Muscle of leg (tissue), 11 donors: ENCODE measurements around the gene SRP14. TPM values are rescaled to one million over a fixed set of nuclear protein-coding genes. Genes with fewer than 3 reads are reported as not detected.
A peak's percentile ranks its signal among the peaks of the same experiment; 100 is the strongest.
"Not testable (repeated sequence)": the region's sequence is repeated elsewhere in the genome, so short reads cannot be mapped to it uniquely, and the experiment has no call there.

Source experiments
- DNase-seq: peaks from one replicate; pipeline ENCODE4 v3.0.0; 2013
- H3K27ac ChIP-seq: one replicate; pipeline ENCODE4 v1.5.1; 2013; ENCODE audit warnings: mild to moderate bottlenecking, low read length, control low read depth
- H3K27me3 ChIP-seq: one replicate; pipeline ENCODE4 v1.6.1; 2013; ENCODE audit warnings: low read length; ENCODE audit not compliant: control insufficient read depth, insufficient read depth
- H3K36me3 ChIP-seq: one replicate; pipeline ENCODE4 v1.6.1; 2013; ENCODE audit warnings: low read length; ENCODE audit not compliant: control insufficient read depth, insufficient read depth
- H3K4me1 ChIP-seq: one replicate; pipeline ENCODE4 v1.6.1; 2013; ENCODE audit warnings: low read length; ENCODE audit not compliant: control insufficient read depth, insufficient read depth
- H3K4me3 ChIP-seq: one replicate; pipeline ENCODE4 v1.5.1; 2013; ENCODE audit warnings: low read length, control low read depth
- H3K9me3 ChIP-seq: replicated peaks from 2 replicates; pipeline ENCODE4 v1.6.1; 2013; ENCODE audit warnings: low read depth, low read length; ENCODE audit not compliant: control insufficient read depth
- WGBS: methylation state at CpG from one replicate; pipeline ENCODE4 v1.1.5; 2013; ENCODE audit warnings: missing lambda C conversion rate; ENCODE audit not compliant: insufficient coverage; 5-methylcytosine and 5-hydroxymethylcytosine counted together
- polyA plus RNA-seq, 8 donors: library from polyadenylated mRNA; unstranded; fragments of 120-200 nt; gene quantifications; one replicate each; pipeline versions ENCODE4 v1.2.1 to v1.2.3, GENCODE V29; 2013; ENCODE audit warnings: inconsistent platforms in 1 of 8, low replicate concordance in 1 of 8; ENCODE audit not compliant: insufficient read length in 8 of 8, insufficient read depth in 1 of 8
- total RNA-seq: library from RNA; stranded (reverse); fragments of 120-200 nt; gene quantifications from one replicate; pipeline ENCODE4 v1.2.4, GENCODE V29; 2013

Gene SRP14
- total and polyA plus RNA-seq, 9 donors = 148 to 493 (median 355) TPM

- Histone ChIP-seq H3K36me3 (peaks cover 5% of the 10 kb centered on the region), H3K4me3 (no peak overlapping the region), H3K9me3 (no peaks in the 10 kb centered on the region), H3K27ac (no peak overlapping the region), H3K4me1 (peaks cover 49% of the 10 kb centered on the region), H3K27me3 (no peaks in the 10 kb centered on the region)
- 89% methylated on average over 6 of the region's 10 CpGs for WGBS
- DNase-seq = no peak
Measured at GRCh38 chr15:40043927-40044716, 5.1 kb upstream of the SRP14 start.

- WGBS = 54% methylated on average over 3 of the region's 5 CpGs
Measured at GRCh38 chr15:40042791-40043320, 3.9 kb upstream of the SRP14 start.

GRCh38 chr15:40040770-40041169 is 1.8 kb upstream of the SRP14 start:
- H3K27ac ChIP-seq = no peak overlapping the region
- H3K4me3 ChIP-seq = no peak overlapping the region
- WGBS = no CpG with 5 or more reads among the region's 3 CpGs
- no peaks in the 10 kb centered on the region for H3K9me3 ChIP-seq
- peaks cover 21% of the 10 kb centered on the region for H3K4me1 ChIP-seq
- no peak for DNase-seq
- peaks cover 15% of the 10 kb centered on the region for H3K36me3 ChIP-seq
- H3K27me3 ChIP-seq = no peaks in the 10 kb centered on the region

More at GRCh38 chr15:40042791-40043320, 3.9 kb upstream of the SRP14 start:
- H3K9me3 ChIP-seq = no peaks in the 10 kb centered on the region
- H3K36me3 ChIP-seq = peaks cover 8% of the 10 kb centered on the region
- peaks cover 38% of the 10 kb centered on the region for H3K4me1 ChIP-seq
- H3K27ac ChIP-seq = no peak overlapping the region
- no peaks in the 10 kb centered on the region for H3K27me3 ChIP-seq
- H3K4me3 ChIP-seq = no peak overlapping the region
- DNase-seq = no peak

- H3K27me3 ChIP-seq = no peaks in the 10 kb centered on the region
- peaks cover 15% of the 10 kb centered on the region for H3K36me3 ChIP-seq
- no peaks in the 10 kb centered on the region for H3K9me3 ChIP-seq
- H3K27ac ChIP-seq = peak overlapping the region; percentile 60
- DNase-seq = no peak
- peaks cover 16% of the 10 kb centered on the region for H3K4me1 ChIP-seq
- 48% methylated on average over 5 of the region's 6 CpGs for WGBS
- H3K4me3 ChIP-seq = no peak overlapping the region
Measured at GRCh38 chr15:40040293-40040635, 1.3 kb upstream of the SRP14 start.

- 0% methylated on average over 10 of the region's 18 CpGs for WGBS
- DNase-seq = peak; percentile 47
- H3K4me3 ChIP-seq = peak overlapping the region; percentile 96
- H3K36me3 ChIP-seq = peaks cover 29% of the 10 kb centered on the region
- H3K27me3 ChIP-seq = no peaks in the 10 kb centered on the region
- no peaks in the 10 kb centered on the region for H3K9me3 ChIP-seq
- peak overlapping the region; percentile 98 for H3K27ac ChIP-seq
- H3K4me1 ChIP-seq = peaks cover 10% of the 10 kb centered on the region
Measured at GRCh38 chr15:40038275-40038637, 725 bp downstream of the SRP14 start.

GRCh38 chr15:40037721-40038120 is 1.3 kb downstream of the SRP14 start:
- Histone ChIP-seq H3K4me1 (peaks cover 10% of the 10 kb centered on the region), H3K4me3 (peak overlapping the region; percentile 96), H3K27me3 (no peaks in the 10 kb centered on the region), H3K36me3 (peaks cover 29% of the 10 kb centered on the region), H3K9me3 (no peaks in the 10 kb centered on the region), H3K27ac (peak overlapping the region; percentile 98)
- DNase-seq = no peak
- WGBS = no CpG with 5 or more reads among the region's 3 CpGs

GRCh38 chr15:40035182-40035581 is 3.8 kb downstream of the SRP14 start:
- no CpG with 5 or more reads among the region's 1 CpG for WGBS
- not testable (repeated sequence) for DNase-seq, H3K9me3 ChIP-seq, H3K27ac ChIP-seq, H3K27me3 ChIP-seq, H3K4me1 ChIP-seq, H3K4me3 ChIP-seq
- H3K36me3 ChIP-seq = peaks cover 49% of the 10 kb centered on the region

- no CpG with 5 or more reads among the region's 3 CpGs for WGBS
- Histone ChIP-seq H3K36me3 (peaks cover 55% of the 10 kb centered on the region), H3K27ac (no peak overlapping the region), H3K4me1 (peaks cover 3% of the 10 kb centered on the region), H3K9me3 (no peaks in the 10 kb centered on the region), H3K27me3 (no peaks in the 10 kb centered on the region), H3K4me3 (no peak overlapping the region)
- no peak for DNase-seq
Measured at GRCh38 chr15:40034186-40034946, 4.6 kb downstream of the SRP14 start.

GRCh38 chr15:40032125-40032839 is 6.7 kb downstream of the SRP14 start:
- H3K4me3 ChIP-seq = no peak overlapping the region
- no peak for DNase-seq
- no peaks in the 10 kb centered on the region for H3K4me1 ChIP-seq
- H3K36me3 ChIP-seq = peaks cover 58% of the 10 kb centered on the region
- H3K9me3 ChIP-seq = no peaks in the 10 kb centered on the region
- no CpG with 5 or more reads among the region's 6 CpGs for WGBS
- H3K27ac ChIP-seq = no peak overlapping the region
- no peaks in the 10 kb centered on the region for H3K27me3 ChIP-seq

- WGBS = 50% methylated on average over 1 of the region's 3 CpGs
- Histone ChIP-seq H3K27ac (no peak overlapping the region), H3K27me3 (no peaks in the 10 kb centered on the region), H3K36me3 (peaks cover 50% of the 10 kb centered on the region), H3K4me1 (no peaks in the 10 kb centered on the region), H3K9me3 (no peaks in the 10 kb centered on the region), H3K4me3 (no peak overlapping the region)
- DNase-seq = no peak
Measured at GRCh38 chr15:40031300-40031699, 7.7 kb downstream of the SRP14 start.
